HuH-7.5 (cell line): ENCODE data around the gene DNAJB13.
"Not testable (repeated sequence)": the region's sequence is repeated elsewhere in the genome, so short reads cannot be mapped to it uniquely, and the experiment has no call there.

Experiments
- DNase-seq: peaks from one replicate; pipeline ENCODE4 v3.0.0; 2011; ENCODE audit warnings: low spot score

DNAJB13 gene, protein sequence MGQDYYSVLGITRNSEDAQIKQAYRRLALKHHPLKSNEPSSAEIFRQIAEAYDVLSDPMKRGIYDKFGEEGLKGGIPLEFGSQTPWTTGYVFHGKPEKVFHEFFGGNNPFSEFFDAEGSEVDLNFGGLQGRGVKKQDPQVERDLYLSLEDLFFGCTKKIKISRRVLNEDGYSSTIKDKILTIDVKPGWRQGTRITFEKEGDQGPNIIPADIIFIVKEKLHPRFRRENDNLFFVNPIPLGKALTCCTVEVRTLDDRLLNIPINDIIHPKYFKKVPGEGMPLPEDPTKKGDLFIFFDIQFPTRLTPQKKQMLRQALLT

GRCh38 chr11:73950869-73951710 lies at the start of gene DNAJB13:
Gene DNAJB13 (plus strand): TSS chr11:73951026. CDS start chr11:73951070, 44 bp downstream.
- DNase-seq: peak; percentile 47

DNA sequence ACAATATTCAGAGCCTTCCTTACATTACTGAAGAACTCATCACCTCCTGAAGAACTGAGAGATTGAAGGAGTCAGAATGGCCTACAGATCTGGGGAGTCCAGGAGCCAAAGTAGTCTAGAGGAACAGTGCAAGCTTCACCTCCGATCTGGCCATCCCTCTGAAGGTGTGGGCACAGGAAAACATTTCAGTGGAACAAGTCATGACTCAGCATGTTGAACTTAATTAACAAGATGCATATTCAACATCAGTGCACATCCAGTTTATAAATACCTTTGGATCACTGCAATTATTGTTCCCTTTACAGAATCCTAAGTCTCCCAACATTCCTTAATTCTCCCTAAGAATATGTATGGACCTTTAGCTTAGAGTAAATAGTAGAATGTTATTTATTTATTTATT lies 48.5 kb upstream of the DNAJB13 start:
- no peak for DNase-seq

DNA sequence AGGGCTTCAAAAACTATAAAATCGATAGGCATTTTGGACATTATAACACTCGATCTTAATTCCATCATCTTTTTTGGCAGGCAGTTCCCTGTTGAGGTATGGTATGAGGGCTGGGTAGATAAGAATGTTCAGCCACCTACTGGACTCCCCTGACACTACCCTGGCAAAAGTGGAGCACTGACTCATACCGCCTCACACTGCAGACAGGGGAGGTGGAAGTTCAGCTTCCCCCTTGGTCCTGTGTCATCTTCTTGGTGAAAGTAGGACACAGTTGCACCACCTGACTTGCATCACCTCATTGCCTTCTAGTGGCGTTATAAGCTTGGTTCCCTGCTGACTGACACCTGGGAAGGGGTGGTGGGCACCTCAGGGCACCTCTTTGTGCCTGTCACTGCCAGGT lies 43.6 kb upstream of the DNAJB13 start:
- DNase-seq: no peak

DNA sequence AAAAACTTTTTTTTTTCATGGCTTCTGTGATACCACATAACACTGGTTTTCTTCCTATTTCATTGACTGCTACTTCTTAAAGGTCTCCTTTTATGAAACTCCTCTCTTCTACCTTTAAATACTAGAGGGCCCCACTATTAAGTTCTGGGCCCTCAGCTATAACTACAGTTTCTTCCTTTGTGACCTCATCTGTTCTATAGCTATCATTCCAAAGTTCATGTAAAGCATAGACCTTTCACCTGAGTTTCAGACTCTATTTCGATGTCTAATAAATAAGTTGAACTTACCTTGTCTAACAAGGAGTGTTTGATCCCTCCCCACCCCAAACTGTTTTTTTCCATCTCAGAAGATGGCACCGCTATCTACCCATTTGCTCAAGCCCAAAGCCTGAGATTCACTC lies 38.8 kb upstream of the DNAJB13 start:
- DNase-seq: no peak

DNA sequence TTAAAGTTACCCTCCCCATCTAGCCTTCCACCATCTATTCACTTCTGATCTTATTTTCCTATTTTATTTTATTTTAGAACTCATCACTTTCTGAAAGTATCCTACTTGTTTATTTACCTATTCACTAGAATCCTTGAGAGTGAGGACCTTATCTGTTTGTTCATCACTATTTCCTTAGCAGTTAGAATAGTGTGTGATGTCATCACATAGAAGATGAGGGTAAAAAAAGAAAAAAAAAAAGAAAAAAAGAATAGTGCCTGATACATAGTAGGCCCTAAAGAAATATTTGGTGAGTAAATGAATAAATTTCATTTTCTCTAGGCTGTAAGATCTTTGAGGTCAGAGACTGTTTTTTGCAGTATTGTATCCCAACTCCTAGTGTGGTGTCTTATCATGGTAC lies 37.4 kb upstream of the DNAJB13 start:
- no peak for DNase-seq

- DNase-seq: no peak
These were observed 36.5 kb upstream of the DNAJB13 start for GRCh38 chr11:73914284-73914683.

- DNase-seq: no peak
These were observed 34.4 kb upstream of the DNAJB13 start for GRCh38 chr11:73916435-73916834.

DNA sequence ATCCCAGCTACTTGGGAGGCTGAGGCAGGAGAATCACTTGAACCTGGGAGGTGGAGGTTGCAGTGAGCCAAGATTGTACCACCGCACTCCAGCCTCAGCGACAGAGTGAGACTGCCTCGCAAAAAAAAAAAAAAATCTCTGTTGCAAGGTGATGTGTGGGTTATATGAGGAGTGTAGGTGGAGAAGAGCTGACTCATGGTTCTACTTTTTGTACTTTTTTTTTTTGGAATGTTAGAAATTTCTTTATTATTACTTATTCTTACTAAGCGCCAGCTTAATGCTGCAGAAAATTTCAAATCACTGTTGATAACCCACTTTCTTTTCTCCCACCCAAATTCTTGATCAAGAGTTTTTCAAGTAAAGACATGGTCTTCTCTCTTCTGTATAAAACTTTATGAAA lies 29.6 kb upstream of the DNAJB13 start:
- no peak for DNase-seq

DNA sequence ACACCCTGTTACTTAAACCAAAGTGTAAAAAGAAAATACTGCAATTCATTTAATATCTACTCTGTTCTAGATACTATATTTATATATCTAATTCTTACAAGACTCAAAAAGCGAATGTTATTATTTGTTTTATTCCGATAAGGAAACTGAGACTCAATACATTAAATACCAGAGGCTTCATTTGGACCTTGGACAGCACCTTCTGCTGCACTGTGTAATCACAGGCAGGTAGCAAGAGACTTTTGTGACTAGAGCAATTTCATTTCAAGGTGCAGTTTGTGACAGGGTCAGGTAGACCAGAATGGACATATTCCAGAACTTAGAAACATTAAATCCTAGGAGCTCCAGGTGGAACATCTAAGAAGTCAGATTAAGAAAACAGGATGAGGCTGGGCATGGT lies 21.4 kb upstream of the DNAJB13 start:
- no peak for DNase-seq

- DNase-seq: peak; percentile 39
These were observed 19.7 kb upstream of the DNAJB13 start for GRCh38 chr11:73931039-73931645.

GRCh38 chr11:73931951-73932350 lies 18.9 kb upstream of the DNAJB13 start:
- DNase-seq: no peak

DNA sequence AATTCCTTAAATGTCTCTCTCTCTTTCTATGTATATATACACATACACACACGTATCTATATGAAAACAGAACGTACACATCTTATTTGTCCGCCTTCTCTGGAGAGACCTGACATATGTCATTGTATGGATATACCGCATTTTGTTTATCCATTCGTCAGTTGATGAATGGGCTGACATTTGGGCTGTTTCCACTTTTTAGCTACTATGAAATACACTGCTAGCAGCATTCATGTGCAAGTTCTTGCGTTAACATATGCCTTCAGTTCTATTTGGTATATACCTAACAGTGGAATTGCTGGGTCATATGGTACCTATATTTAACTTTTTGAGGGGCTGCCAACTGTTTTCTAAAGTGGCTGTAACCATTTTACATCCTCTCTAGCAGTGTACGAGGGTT lies 18.0 kb upstream of the DNAJB13 start:
- no peak for DNase-seq

DNA sequence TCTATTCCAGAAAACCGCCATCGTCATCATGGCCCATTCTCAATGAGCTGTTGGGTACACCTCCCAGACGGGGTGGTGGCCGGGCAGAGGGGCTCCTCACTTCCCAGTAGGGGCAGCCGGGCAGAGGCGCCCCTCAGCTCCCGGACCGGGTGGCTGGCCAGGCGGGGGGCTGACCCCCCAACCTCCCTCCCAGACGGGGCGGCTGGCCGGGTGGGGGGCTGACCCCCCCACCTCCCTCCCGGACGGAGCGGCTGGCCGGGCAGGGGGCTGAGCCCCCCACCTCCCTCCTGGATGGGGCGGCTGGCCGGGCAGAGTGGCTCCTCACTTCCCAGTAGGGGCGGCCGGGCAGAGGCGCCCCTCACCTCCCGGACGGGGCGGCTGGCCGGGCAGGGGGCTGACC lies 14.8 kb upstream of the DNAJB13 start:
- not testable (repeated sequence) for DNase-seq

GRCh38 chr11:73939096-73939495 lies 11.7 kb upstream of the DNAJB13 start:
- no peak for DNase-seq

GRCh38 chr11:73940801-73941570 lies 9.8 kb upstream of the DNAJB13 start:
- no peak for DNase-seq

DNA sequence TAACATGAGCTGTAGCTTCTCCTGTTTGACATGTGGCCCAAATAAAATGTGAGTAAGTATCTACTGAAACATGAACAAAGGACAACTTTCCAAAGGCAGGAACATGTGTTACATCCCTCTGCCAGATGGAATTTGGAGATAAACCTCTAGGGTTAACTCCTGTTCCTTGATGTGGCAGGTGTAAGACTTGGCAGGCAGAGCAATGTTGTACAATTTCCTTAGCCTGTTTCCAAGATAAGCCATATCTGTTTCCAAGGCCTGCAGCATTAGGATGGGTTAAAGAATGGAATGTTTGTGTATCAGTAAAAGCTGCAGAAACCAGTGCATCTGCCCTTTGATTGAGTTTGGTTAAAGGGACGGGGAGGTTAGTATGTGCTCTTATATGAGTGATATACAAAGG lies 8.8 kb upstream of the DNAJB13 start:
- no peak for DNase-seq

DNA sequence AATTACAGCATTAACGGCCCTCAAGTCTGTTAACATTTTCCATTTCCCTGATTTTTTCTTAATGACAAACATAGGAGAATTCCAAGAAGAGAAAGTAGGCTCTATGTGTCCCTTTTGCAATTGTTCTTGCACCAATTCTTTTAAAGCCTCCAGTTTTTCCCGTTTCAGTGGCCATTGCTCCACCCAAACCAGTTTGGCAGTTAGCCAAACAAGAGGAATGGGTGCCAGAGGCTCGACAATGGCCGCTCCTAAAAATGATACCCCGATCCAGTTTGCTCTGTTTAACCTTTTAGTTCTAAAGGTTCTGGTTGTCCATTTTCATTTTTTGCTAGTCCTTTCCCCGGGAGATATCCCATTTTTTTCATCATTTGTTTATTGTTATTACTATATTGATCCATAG lies 6.7 kb upstream of the DNAJB13 start:
- DNase-seq: no peak

GRCh38 chr11:73944901-73945300 lies 5.9 kb upstream of the DNAJB13 start:
- no peak for DNase-seq

- DNase-seq: no peak
These were observed 5.4 kb upstream of the DNAJB13 start for GRCh38 chr11:73945396-73945795.

GRCh38 chr11:73946798-73947458 lies 3.9 kb upstream of the DNAJB13 start:
- no peak for DNase-seq

DNA sequence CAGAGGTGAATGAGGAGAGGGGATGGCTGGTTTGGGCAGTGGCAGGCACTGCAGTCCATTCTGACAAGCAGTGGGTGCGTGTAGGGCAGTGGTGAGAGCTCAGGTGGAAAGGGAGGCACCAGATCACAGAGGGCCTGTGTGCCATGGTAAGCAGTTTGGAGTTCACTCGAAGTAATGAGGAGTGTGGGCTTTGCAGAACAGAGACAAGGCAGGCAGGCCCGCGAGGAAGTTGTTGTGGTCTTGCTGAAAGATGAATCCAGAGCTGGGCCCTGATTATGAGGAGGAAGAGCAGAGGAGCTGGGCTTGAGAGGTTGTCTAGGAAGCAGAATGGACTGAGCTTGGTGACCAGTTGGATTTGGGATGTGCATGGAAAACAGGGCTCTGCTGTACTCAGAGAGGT lies 1.6 kb upstream of the DNAJB13 start:
- no peak for DNase-seq

DNA sequence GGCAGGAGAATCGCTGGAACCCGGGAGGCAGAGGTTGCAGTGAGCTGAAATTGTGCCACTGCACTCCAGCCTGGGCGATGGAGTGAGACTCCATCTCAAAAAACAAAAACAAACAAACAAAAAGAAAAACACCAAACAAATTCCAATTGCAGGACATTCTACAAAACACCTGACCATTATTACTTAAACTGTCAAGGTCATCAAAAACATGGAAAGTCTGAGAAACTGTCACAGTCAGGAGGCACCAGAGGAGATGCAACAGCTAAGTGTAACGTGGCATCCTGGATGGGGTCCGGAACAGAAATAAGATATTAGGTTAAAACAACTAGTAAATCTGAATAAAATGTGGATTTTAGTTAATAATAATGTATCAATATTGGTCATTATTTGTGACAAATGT lies 914 bp upstream of the DNAJB13 start:
- DNase-seq: no peak
